Neural crest cell (in vitro differentiated cells): Measurements from ENCODE around the gene ATOX1. TPM values are rescaled to one million over a fixed set of nuclear protein-coding genes. Genes with fewer than 3 reads are reported as not detected.

Experiments used
- DNase-seq: peaks from one replicate; pipeline ENCODE4 v3.0.0; 2021; ENCODE audit warnings: low read depth, mixed read lengths, low spot score
- H3K27ac Mint-ChIP-seq: one replicate; pipeline ENCODE4 v1.8.0; 2021; ENCODE audit warnings: mild to moderate bottlenecking, mixed read lengths; ENCODE audit not compliant: unreplicated experiment
- H3K27me3 Mint-ChIP-seq: 2 replicates; pipeline ENCODE4 v1.8.0; 2021; ENCODE audit warnings: low read depth, mild to moderate bottlenecking, mixed read lengths
- H3K36me3 Mint-ChIP-seq: 2 replicates; pipeline ENCODE4 v1.8.0; 2021; ENCODE audit warnings: low read depth, mild to moderate bottlenecking, mixed read lengths
- H3K4me1 Mint-ChIP-seq: 2 replicates; pipeline ENCODE4 v1.8.0; 2021; ENCODE audit warnings: mixed read lengths
- H3K4me3 Mint-ChIP-seq: one replicate; pipeline ENCODE4 v1.8.0; 2021; ENCODE audit warnings: mild to moderate bottlenecking, mixed read lengths
- H3K9me3 Mint-ChIP-seq: 2 replicates; pipeline ENCODE4 v1.8.0; 2021; ENCODE audit warnings: mixed read lengths
- CTCF ChIP-seq: fragments of 200-600 bp; sonication (generic); conservative IDR thresholded peaks from 2 replicates; pipeline ENCODE4 v1.5.0; 2021; ENCODE audit warnings: antibody characterized with exemption, mild to moderate bottlenecking
- total RNA-seq: library from RNA; stranded (reverse); gene quantifications from 2 replicates; pipeline ENCODE4 v1.2.1, GENCODE V29; 2021

The ATOX1 gene
- total RNA-seq, 1 donor from 2014 or later = 84.6 TPM

- DNase-seq = peak; percentile 44
- peaks cover 18% of the 10 kb centered on the region for H3K4me1 Mint-ChIP-seq
- peak; percentile 73 for TF ChIP-seq CTCF
- H3K27me3 Mint-ChIP-seq = no peaks in the 10 kb centered on the region
- H3K27ac Mint-ChIP-seq = no peak overlapping the region
- H3K36me3 Mint-ChIP-seq = no peaks in the 10 kb centered on the region
- H3K4me3 Mint-ChIP-seq = no peak overlapping the region
- H3K9me3 Mint-ChIP-seq = no peaks in the 10 kb centered on the region
Observed at GRCh38 chr5:151742870-151743294, 15.5 kb downstream of the ATOX1 start.

- H3K9me3 Mint-ChIP-seq = no peaks in the 10 kb centered on the region
- no peak overlapping the region for H3K4me3 Mint-ChIP-seq
- no peak for TF ChIP-seq CTCF
- H3K27ac Mint-ChIP-seq = no peak overlapping the region
- no peaks in the 10 kb centered on the region for H3K36me3 Mint-ChIP-seq
- no peaks in the 10 kb centered on the region for H3K27me3 Mint-ChIP-seq
- no peak for DNase-seq
- peaks cover 18% of the 10 kb centered on the region for H3K4me1 Mint-ChIP-seq
Observed at GRCh38 chr5:151741678-151742423, 16.6 kb downstream of the ATOX1 start.

- DNase-seq = no peak
- peak; percentile 13 for TF ChIP-seq CTCF
- Mint-ChIP-seq H3K36me3 (no peaks in the 10 kb centered on the region), H3K9me3 (no peaks in the 10 kb centered on the region), H3K4me3 (no peak overlapping the region), H3K27ac (no peak overlapping the region), H3K27me3 (no peaks in the 10 kb centered on the region), H3K4me1 (peaks cover 18% of the 10 kb centered on the region)
Observed at GRCh38 chr5:151740958-151741373, 17.5 kb downstream of the ATOX1 start.

- peak; percentile 54 for DNase-seq
- Mint-ChIP-seq H3K9me3 (no peaks in the 10 kb centered on the region), H3K27me3 (no peaks in the 10 kb centered on the region), H3K27ac (no peak overlapping the region), H3K36me3 (no peaks in the 10 kb centered on the region), H3K4me1 (peaks cover 18% of the 10 kb centered on the region), H3K4me3 (no peak overlapping the region)
- TF ChIP-seq CTCF = peak; percentile 96
Observed at GRCh38 chr5:151740336-151740942, 18.0 kb downstream of the ATOX1 start.

- DNase-seq = no peak
- no peak overlapping the region for H3K4me3 Mint-ChIP-seq
- H3K9me3 Mint-ChIP-seq = no peaks in the 10 kb centered on the region
- no peak for TF ChIP-seq CTCF
- H3K27me3 Mint-ChIP-seq = no peaks in the 10 kb centered on the region
- no peaks in the 10 kb centered on the region for H3K36me3 Mint-ChIP-seq
- peak overlapping the region; percentile 76 for H3K27ac Mint-ChIP-seq
- peaks cover 18% of the 10 kb centered on the region for H3K4me1 Mint-ChIP-seq
Observed at GRCh38 chr5:151739939-151740335, 18.5 kb downstream of the ATOX1 start.
